Stimulated activated CD4-positive, alpha-beta T cell treated with anti-CD3 and anti-CD28 coated beads, TNF-alpha, amount 100 ng/mL, for 4 hours (primary cell): ENCODE measurements around the gene USP17L27.
"Not testable (repeated sequence)": the region's sequence is repeated elsewhere in the genome, so short reads cannot be mapped to it uniquely, and the experiment has no call there.

ENCODE experiments used
- DNase-seq, 3 experiments: peaks; one replicate each; pipeline ENCODE4 v3.0.0-alpha.2; 2020; ENCODE audit warnings: low read depth in 3 of 3

The USP17L27 gene

GRCh38 chr4:9343848-9344247 is at the start of gene USP17L27:
Gene USP17L27 (plus strand): TSS chr4:9344148. CDS start chr4:9344148, 0 bp downstream.
- DNase-seq = not testable (repeated sequence)

- not testable (repeated sequence) for DNase-seq
Measured at GRCh38 chr4:9324191-9324590, 19.8 kb upstream of the USP17L27 start.

DNA sequence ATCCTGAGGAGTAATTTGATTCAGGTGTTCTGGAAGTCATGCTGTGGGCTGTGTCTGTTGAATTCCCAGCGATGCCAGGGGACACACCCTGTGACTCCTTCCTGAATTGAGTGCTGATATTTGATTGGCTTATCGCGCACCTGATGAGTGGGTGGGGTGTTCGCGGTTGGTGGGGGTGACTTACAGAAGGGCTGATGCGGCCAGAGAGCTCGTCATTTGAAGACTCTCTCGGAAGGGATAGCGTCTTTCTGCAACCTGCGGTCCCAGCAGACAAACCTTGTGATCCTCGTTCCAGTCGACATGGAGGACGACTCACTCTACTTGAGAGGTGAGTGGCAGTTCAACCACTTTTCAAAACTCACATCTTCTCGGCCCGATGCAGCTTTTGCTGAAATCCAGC is 19.1 kb upstream of the USP17L27 start, which contains the start of gene USP17L24:
Gene USP17L24 (plus strand): TSS at position 301 of the 400 bp plus-strand sequence. CDS start 0 bp downstream, at position 301.
- DNase-seq = not testable (repeated sequence)

GRCh38 chr4:9329611-9330010 is 14.3 kb upstream of the USP17L27 start, which contains the start of gene USP17L25:
Gene USP17L25 (plus strand): TSS chr4:9329911. CDS start chr4:9329911, 0 bp downstream.
- DNase-seq = not testable (repeated sequence)

DNA sequence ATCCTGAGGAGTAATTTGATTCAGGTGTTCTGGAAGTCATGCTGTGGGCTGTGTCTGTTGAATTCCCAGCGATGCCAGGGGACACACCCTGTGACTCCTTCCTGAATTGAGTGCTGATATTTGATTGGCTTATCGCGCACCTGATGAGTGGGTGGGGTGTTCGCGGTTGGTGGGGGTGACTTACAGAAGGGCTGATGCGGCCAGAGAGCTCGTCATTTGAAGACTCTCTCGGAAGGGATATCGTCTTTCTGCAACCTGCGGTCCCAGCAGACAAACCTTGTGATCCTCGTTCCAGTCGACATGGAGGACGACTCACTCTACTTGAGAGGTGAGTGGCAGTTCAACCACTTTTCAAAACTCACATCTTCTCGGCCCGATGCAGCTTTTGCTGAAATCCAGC is 9.6 kb upstream of the USP17L27 start, which contains the start of gene USP17L26:
Gene USP17L26 (plus strand): TSS at position 301 of the 400 bp plus-strand sequence. CDS start 0 bp downstream, at position 301.
- not testable (repeated sequence) for DNase-seq

DNA sequence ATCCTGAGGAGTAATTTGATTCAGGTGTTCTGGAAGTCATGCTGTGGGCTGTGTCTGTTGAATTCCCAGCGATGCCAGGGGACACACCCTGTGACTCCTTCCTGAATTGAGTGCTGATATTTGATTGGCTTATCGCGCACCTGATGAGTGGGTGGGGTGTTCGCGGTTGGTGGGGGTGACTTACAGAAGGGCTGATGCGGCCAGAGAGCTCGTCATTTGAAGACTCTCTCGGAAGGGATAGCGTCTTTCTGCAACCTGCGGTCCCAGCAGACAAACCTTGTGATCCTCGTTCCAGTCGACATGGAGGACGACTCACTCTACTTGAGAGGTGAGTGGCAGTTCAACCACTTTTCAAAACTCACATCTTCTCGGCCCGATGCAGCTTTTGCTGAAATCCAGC is 4.8 kb upstream of the USP17L27 start, which contains the start of gene USP17L5:
Gene USP17L5 (plus strand): TSS at position 301 of the 400 bp plus-strand sequence. CDS start 0 bp downstream, at position 301.
- not testable (repeated sequence) for DNase-seq

GRCh38 chr4:9348593-9348992 is 4.6 kb downstream of the USP17L27 start, which contains the start of gene USP17L28:
Gene USP17L28 (plus strand): TSS chr4:9348893. CDS start chr4:9348893, 0 bp downstream.
- DNase-seq = not testable (repeated sequence)

GRCh38 chr4:9350866-9351265 is 6.9 kb downstream of the USP17L27 start:
- not testable (repeated sequence) for DNase-seq

GRCh38 chr4:9353338-9353737 is 9.4 kb downstream of the USP17L27 start, which contains the start of gene USP17L29:
Gene USP17L29 (plus strand): TSS chr4:9353638. CDS start chr4:9353638, 0 bp downstream.
- not testable (repeated sequence) for DNase-seq

GRCh38 chr4:9362829-9363228 is 18.9 kb downstream of the USP17L27 start, which contains the start of gene USP17L30:
Gene USP17L30 (plus strand): TSS chr4:9363129. CDS start chr4:9363129, 0 bp downstream.
- DNase-seq = not testable (repeated sequence)

DNA sequence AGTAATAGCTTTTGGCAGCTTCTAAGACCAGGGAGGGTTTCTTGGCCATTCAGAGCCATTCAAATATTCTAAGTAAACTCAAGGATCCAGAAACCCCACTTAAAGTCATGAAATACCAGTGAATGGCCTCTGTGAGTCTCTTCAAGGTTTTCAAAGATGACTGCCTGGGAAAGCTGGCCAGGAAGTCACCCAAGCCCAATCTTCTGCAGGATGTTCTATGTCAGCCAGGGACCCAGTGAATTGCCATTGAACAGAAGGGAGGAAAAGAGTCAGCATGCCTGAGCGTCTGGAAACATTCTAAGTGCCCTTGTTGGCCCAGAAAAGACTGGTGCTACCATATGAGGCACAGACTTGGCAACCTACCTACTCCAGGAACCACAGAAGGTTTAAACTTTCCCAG is 35.9 kb downstream of the USP17L27 start:
- not testable (repeated sequence) for DNase-seq

GRCh38 chr4:9381012-9381534 is 37.1 kb downstream of the USP17L27 start:
- DNase-seq = peak; percentile 31 to 40 (median 38)

DNA sequence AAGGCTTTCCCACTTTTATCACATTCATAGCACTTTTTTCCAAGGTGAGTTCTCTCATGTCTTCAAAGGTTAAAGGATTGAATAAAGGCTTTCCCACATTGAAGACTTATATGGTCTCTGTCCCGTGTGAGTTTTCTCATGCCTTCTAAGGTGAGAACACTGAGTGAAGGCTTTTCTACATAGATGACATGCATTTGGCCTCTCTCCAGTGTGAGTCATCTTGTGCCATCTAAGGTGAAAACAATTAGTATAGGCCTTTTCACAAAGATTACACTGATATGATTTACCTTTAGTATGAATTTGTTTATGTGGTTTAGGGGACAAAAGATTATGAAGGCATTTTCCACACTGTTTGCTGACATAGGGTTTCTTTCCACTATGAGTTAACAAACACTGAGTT is 40.2 kb downstream of the USP17L27 start:
- no peak for DNase-seq

DNA sequence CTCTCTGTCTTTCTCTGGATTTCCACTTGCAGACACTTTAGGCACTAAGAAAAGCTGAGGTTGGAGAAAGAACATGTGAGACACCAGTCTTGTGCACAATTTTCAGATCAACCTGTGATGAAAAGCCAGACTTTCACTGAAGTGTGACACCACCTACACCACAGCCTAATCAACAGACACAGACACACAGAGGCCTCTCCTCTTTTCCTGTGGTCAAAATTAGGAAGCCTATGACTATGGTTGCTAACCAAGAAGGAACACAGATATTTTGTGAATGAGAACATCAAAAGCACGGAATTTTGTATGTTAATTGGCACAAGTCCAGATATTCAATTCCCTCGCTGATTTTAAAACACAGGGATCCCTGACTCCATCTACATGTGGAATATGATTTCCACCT is 45.1 kb downstream of the USP17L27 start:
- not testable (repeated sequence) for DNase-seq
